GM21717 (cell line): Measurements from ENCODE around the gene DLL3.

ENCODE experiments used
- ATAC-seq: cut with Tn5 transposase; IDR thresholded peaks from one replicate; pipeline ENCODE4 v1.9.1; 2021; ENCODE audit warnings: mild to moderate bottlenecking, moderate library complexity; ENCODE audit not compliant: unreplicated experiment

Gene DLL3

GRCh38 chr19:39481676-39482075 lies 17.1 kb upstream of the DLL3 start:
- no peak for ATAC-seq

- no peak for ATAC-seq
Measured at GRCh38 chr19:39483141-39483540, 15.6 kb upstream of the DLL3 start.

GRCh38 chr19:39489756-39490155 lies 9.0 kb upstream of the DLL3 start:
- no peak for ATAC-seq

- no peak for ATAC-seq
Measured at GRCh38 chr19:39492225-39492624, 6.5 kb upstream of the DLL3 start.

- no peak for ATAC-seq
Measured at GRCh38 chr19:39492788-39493187, 6.0 kb upstream of the DLL3 start.

GRCh38 chr19:39494661-39495060 lies 4.1 kb upstream of the DLL3 start:
- ATAC-seq = no peak

GRCh38 chr19:39496063-39496462 lies 2.7 kb upstream of the DLL3 start:
- ATAC-seq = no peak

GRCh38 chr19:39497701-39497995 lies 1.1 kb upstream of the DLL3 start:
- ATAC-seq = no peak

GRCh38 chr19:39497996-39498797 lies 550 bp upstream of the DLL3 start:
- no peak for ATAC-seq

- ATAC-seq = no peak
Measured at GRCh38 chr19:39499932-39500331, 1.2 kb downstream of the DLL3 start.

- ATAC-seq = no peak
Measured at GRCh38 chr19:39500543-39500942, 1.8 kb downstream of the DLL3 start.

GRCh38 chr19:39501340-39501739 lies 2.6 kb downstream of the DLL3 start:
- no peak for ATAC-seq

GRCh38 chr19:39502640-39503417 lies 4.1 kb downstream of the DLL3 start:
- no peak for ATAC-seq

GRCh38 chr19:39506598-39506943 lies 7.8 kb downstream of the DLL3 start:
- ATAC-seq = no peak

GRCh38 chr19:39506944-39507714 lies 8.4 kb downstream of the DLL3 start:
- no peak for ATAC-seq

- no peak for ATAC-seq
Measured at GRCh38 chr19:39507715-39508364, 9.1 kb downstream of the DLL3 start.

GRCh38 chr19:39508629-39509028 lies 9.9 kb downstream of the DLL3 start:
- ATAC-seq = no peak

GRCh38 chr19:39509233-39509632 lies 10.5 kb downstream of the DLL3 start:
- no peak for ATAC-seq

- ATAC-seq = no peak
Measured at GRCh38 chr19:39512988-39513387, 14.2 kb downstream of the DLL3 start.

GRCh38 chr19:39514840-39515550 lies 16.2 kb downstream of the DLL3 start, which contains the start of gene SELENOV:
SELENOV (plus strand) TSS chr19:39515139; CDS start chr19:39515213, 74 bp downstream.
- no peak for ATAC-seq
